Right lobe of liver (tissue), 6 donors: ENCODE results near the gene PRSS27. TPM values are rescaled to one million over a fixed set of nuclear protein-coding genes. Genes with fewer than 3 reads are reported as not detected.

Experiments used
- ATAC-seq, 4 donors: fragments of 200-7000 bp; cut with Tn5 transposase; one replicate each; pipeline ENCODE4 v1.9.1; 2020; ENCODE audit warnings: mild to moderate bottlenecking in 4 of 4, moderate library complexity in 4 of 4
- DNase-seq, 3 donors: peaks; one replicate each; pipeline ENCODE4 v3.0.0-alpha.2; 2020
- H3K27ac ChIP-seq, 3 donors: fragments of 200-600 bp; one replicate each; pipeline ENCODE4 v1.8.0; 2022
- H3K27me3 ChIP-seq, 2 donors: fragments of 200-600 bp; one replicate each; pipeline ENCODE4 v1.8.0; 2022
- H3K36me3 ChIP-seq, 4 donors: fragments of 200-600 bp; sonication (generic) in 1 of 4; one replicate each; pipeline versions ENCODE4 v1.5.1 to v1.8.0; 2017 to 2022; ENCODE audit warnings: control low read depth in 1 of 4
- H3K4me1 ChIP-seq, 4 donors: fragments of 200-600 bp; sonication (generic) in 1 of 4; one replicate each; pipeline versions ENCODE4 v1.5.1 to v1.8.0; 2017 to 2022; ENCODE audit warnings: control low read depth in 1 of 4
- H3K4me3 ChIP-seq, 3 donors: fragments of 200-600 bp; one replicate each; pipeline ENCODE4 v1.8.0; 2022
- H3K9me3 ChIP-seq, 4 donors: fragments of 200-600 bp; sonication (generic) in 1 of 4; one replicate each; pipeline versions ENCODE4 v1.5.1 to v1.8.0; 2017 to 2022; ENCODE audit warnings: control low read depth in 1 of 4
- POLR2A ChIP-seq: fragments of 450-650 bp; IDR thresholded peaks from one replicate; pipeline ENCODE4 v1.6.1; 2017; ENCODE audit warnings: antibody characterized with exemption, mild to moderate bottlenecking
- WGBS: methylation state at CpG from one replicate; pipeline ENCODE4 v1.1.6; 2018; ENCODE audit warnings: low coverage, low lambda C conversion rate; ENCODE audit not compliant: insufficient coverage; ENCODE audit errors: missing lambda C conversion rate; 5-methylcytosine and 5-hydroxymethylcytosine counted together
- intact Hi-C, 2 donors: fragments of 100-400 bp; cut with DNase I; formaldehyde crosslinking; loops; one replicate each; pipeline versions ENCODE4 v1.11.2 to v1.14.1; 2022
- total RNA-seq, 6 experiments: library from RNA; depleted of rRNA in 2 of 6; stranded (reverse); fragments of >200 nt in 2 of 6; fragmentation: NEBNext Ultra II Directional in 3 of 6; extraction: Animal tissue kit (Norgen Biotek cat#: 25700) in 3 of 6; gene quantifications; one replicate each; pipeline versions ENCODE4 v1.1.0 to v1.2.4, GENCODE V29; 2016 to 2023
- TF ChIP-seq, protein P1 (sequence below), 4 donors: fragments of 200-600 bp in 3 of 4; fragments of 450-650 bp in 1 of 4; IDR thresholded peaks; one replicate each; pipeline versions ENCODE4 v1.5.1 to v1.8.0; 2016 to 2022; ENCODE audit warnings: antibody characterized with exemption in 4 of 4, mild to moderate bottlenecking in 2 of 4
- donor health status: DM: no; HTN: yes; CAD: no.
- donor health status: DM: no; HTN: no; CAD: no.
- donor health status: DM: no; HTN: no; CAD: no.
- donor health status: DM: no; HTN: yes; CAD: no.
- donor health status: DM: no; HTN: yes; CAD: no.

The PRSS27 gene
- total RNA-seq, 6 experiments from 2014 or later = 0.13 to 0.98 (median 0.49) TPM; not detected in 2

DNA sequence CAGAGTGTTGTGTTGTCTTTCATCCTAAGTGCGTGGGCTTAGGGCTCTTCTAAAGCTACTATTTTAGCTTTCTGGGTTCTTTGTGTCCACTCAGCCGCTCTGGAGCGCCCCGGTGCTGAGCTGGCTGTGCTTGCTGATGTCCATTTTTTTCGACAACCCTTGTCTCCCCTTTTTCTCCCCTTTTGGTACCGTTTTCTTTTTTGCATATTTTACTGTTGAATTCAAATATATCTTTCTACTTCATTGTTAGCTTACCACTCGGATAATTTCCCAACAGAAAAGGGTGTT is 33.7 kb upstream of the PRSS27 start:
- intact Hi-C loops = no loop called here
- ATAC-seq = no peak

DNA sequence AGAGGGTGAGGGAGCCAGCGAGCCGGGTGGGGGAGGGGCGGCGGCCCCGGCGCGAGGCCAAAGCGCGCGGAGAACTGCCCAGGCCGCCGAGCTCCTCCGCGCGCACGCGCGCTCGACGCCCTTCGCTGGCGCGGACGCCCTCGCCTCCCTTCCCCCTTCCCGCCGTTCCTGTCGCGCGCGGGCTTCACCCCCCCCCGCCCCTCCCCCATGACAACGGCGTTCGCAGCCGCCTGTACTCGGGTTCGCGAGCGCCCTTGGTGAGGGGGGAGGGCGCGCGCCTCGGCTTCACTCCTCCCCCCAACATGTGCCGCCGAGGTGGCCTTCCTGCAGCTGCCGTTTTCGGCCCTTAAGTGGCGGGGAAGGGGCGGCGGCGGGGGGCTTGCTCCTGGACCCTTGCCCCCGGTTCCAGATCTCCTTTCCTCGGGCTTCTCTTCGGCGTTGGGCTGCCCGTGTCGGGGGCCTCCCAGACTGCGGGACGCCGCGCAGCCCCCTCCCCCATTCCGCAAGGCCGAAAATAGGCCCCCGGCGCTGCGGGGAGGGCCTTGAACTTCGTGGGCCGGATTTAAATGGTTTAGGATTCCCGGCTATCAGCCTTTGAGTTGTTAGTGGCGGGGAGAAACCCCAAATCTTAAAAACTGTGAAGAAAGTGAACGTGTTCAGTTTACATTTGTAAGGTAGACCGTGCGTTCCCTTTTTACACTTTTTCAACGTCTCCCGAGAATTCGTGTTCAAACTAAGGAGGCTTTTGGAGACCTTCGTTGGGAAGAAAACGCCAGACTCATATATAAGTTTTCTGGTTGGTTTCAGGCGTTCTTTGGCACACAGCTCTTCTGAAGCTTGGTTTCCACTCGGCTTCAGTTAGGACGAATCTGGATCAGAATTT is 33.1 kb upstream of the PRSS27 start:
- peak; percentile 68 to 86 (median 76) for ATAC-seq
- Histone ChIP-seq H3K36me3 (peaks cover 0 to 13% (median 8%) of the 10 kb centered on the region in 4 donors), H3K9me3 (no peaks in the 10 kb centered on the region), H3K4me3 (peak overlapping the region; percentile 75 to 98 (median 95)), H3K27me3 (no peaks in the 10 kb centered on the region), H3K4me1 (peaks cover 0 to 32% (median 10%) of the 10 kb centered on the region in 4 donors), H3K27ac (peak overlapping the region; percentile 99)
- intact Hi-C loops = no loop called here
- peak; percentile 89 to 92 (median 90) for DNase-seq
- WGBS = 1% methylated on average over 17 of the region's 82 CpGs
- TF ChIP-seq POLR2A = peak; percentile 23
- TF ChIP-seq, protein P1, sequence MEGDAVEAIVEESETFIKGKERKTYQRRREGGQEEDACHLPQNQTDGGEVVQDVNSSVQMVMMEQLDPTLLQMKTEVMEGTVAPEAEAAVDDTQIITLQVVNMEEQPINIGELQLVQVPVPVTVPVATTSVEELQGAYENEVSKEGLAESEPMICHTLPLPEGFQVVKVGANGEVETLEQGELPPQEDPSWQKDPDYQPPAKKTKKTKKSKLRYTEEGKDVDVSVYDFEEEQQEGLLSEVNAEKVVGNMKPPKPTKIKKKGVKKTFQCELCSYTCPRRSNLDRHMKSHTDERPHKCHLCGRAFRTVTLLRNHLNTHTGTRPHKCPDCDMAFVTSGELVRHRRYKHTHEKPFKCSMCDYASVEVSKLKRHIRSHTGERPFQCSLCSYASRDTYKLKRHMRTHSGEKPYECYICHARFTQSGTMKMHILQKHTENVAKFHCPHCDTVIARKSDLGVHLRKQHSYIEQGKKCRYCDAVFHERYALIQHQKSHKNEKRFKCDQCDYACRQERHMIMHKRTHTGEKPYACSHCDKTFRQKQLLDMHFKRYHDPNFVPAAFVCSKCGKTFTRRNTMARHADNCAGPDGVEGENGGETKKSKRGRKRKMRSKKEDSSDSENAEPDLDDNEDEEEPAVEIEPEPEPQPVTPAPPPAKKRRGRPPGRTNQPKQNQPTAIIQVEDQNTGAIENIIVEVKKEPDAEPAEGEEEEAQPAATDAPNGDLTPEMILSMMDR (IDR thresholded peaks at IDR 0.05) = no peak

More for the DNA sequence above, 33.7 kb upstream of the PRSS27 start:
- H3K27me3 ChIP-seq = no peaks in the 10 kb centered on the region
- peak in 1 of 3 donors; percentile 41 for DNase-seq
- peaks cover 4 to 19% (median 13%) of the 10 kb centered on the region in 4 donors for H3K36me3 ChIP-seq
- no peaks in the 10 kb centered on the region for H3K9me3 ChIP-seq
- TF ChIP-seq, protein P1 (IDR thresholded peaks at IDR 0.05) = no peak
- TF ChIP-seq POLR2A = no peak
- H3K27ac ChIP-seq = peak overlapping the region in 2 of 3 donors; percentile 99
- H3K4me1 ChIP-seq = peaks cover 0 to 32% (median 10%) of the 10 kb centered on the region in 4 donors
- peak overlapping the region; percentile 75 to 98 (median 95) for H3K4me3 ChIP-seq
- 0% methylated on average over 7 of the region's 7 CpGs for WGBS

DNA sequence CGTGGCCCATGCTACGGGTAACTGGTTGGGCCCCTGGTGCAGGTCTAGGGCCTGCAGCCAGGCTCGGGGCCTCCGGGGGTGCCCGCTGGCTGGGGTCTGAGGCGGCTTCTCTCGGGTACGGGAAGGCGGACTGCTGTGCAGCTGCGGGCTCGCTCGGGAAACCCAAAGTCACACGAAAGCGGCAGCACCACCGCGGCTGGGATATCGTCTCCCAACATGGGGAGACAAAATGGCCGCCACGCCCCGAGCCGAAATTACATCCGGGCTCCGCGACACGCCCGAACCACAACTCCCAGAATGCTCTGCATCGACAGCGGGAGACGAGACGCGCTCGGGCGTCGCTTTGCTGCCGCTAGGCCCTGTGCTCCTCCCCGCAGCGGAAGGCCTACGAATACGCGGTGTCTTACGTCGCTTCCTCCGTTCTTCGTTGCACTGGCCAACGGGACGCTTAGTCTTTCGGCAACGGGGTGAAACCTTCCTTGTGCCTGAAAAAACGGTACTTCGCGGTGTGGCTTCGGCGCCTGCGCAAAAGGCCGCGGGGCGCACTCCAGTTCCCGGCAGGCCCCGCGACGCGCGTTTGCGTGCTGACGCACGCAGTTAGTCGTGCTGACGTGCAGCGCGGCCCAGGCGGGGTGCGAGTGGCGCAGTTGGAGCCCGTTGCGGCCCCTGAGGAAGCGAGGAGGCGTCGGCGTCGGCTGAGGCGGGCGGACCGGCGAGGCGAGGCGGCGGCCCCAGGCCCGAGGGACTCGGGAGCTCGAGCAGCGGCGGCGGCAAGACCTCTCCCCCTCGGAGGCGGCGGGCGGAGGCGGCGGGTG is 32.2 kb upstream of the PRSS27 start, which contains the start of gene SRRM2:
TSS of gene SRRM2 (plus strand) at position 604 of the 815 bp plus-strand sequence. CDS start 3,727 bp downstream, outside the sequence.
- Histone ChIP-seq H3K27ac (peak within 1 kb of the TSS; percentile 99), H3K9me3 (no peaks in the 10 kb centered on the region), H3K36me3 (peaks cover 0 to 4% (median 1%) of the 10 kb centered on the region in 4 donors), H3K27me3 (no peaks in the 10 kb centered on the region), H3K4me1 (peaks cover 0 to 32% (median 10%) of the 10 kb centered on the region in 4 donors), H3K4me3 (peak within 1 kb of the TSS; percentile 75 to 98 (median 95))
- peak; percentile 98 for TF ChIP-seq POLR2A
- TF ChIP-seq, protein P1 (IDR thresholded peaks at IDR 0.05) = no peak
- intact Hi-C loops = no loop called here
- ATAC-seq (peak; percentile 90 to 93 (median 92)), DNase-seq (peak; percentile 95 to 96 (median 96))
- 7% methylated on average over 3 of the region's 99 CpGs for WGBS

DNA sequence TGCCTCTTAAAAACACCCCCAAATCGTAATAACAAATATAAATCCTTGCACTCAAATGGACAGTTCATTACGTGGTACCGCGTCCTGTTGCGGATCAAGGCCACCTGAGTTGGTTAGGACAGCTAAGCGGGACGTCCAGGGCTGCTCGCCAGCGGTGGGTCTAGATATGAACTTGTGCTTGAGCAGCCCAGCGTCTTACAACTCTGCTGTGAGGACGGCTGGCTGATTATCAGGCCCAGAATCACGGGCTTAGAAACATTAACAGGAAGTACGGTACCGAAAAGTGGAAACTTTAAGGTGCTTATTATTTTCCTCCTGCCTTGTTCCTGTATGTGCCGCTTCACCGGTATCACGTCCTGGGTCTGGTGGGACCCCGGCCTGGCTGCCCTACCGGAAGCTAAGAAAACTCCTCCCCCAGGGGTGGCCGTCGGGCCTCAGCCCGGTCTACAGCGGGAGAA is 31.6 kb upstream of the PRSS27 start:
- intact Hi-C loops = no loop called here
- TF ChIP-seq, protein P1 (IDR thresholded peaks at IDR 0.05) = no peak

More for the DNA sequence above, 31.6 kb upstream of the PRSS27 start:
- Histone ChIP-seq H3K9me3 (no peaks in the 10 kb centered on the region), H3K36me3 (peaks cover 0 to 2% (median 0%) of the 10 kb centered on the region in 4 donors), H3K4me1 (peaks cover 0 to 32% (median 10%) of the 10 kb centered on the region in 4 donors), H3K4me3 (peak overlapping the region; percentile 75 to 98 (median 95)), H3K27me3 (no peaks in the 10 kb centered on the region), H3K27ac (peak overlapping the region; percentile 99)
- no peak for ATAC-seq
- peak in 1 of 3 donors; percentile 54 for DNase-seq
- 37% methylated on average over 12 of the region's 23 CpGs for WGBS
